Measurements from ENCODE around the gene PPHLN1. TPM values are rescaled to one million over a fixed set of nuclear protein-coding genes. Genes with fewer than 3 reads are reported as not detected.

The PPHLN1 gene
- total RNA-seq, 1 experiment from 2014 or later = 87.6 TPM

- TF ChIP-seq CTCF (IDR thresholded peaks at IDR 0.05; ENCODE audit: insufficient read depth in 1 of 2, low read depth in 1 of 2, low read length in 1 of 2, severe bottlenecking in 1 of 2, unreplicated experiment in 1 of 2) = no peak
- Mint-ChIP-seq H3K27me3 (ENCODE audit: insufficient read depth, unreplicated experiment) (peaks cover 7% of the 10 kb centered on the region), H3K4me1 (ENCODE audit: low read depth, unreplicated experiment) (peaks cover 7% of the 10 kb centered on the region), H3K36me3 (ENCODE audit: insufficient read depth, unreplicated experiment) (no peaks in the 10 kb centered on the region), H3K27ac (ENCODE audit: unreplicated experiment) (no peak overlapping the region), H3K4me3 (ENCODE audit: unreplicated experiment) (no peak overlapping the region), H3K9me3 (ENCODE audit: unreplicated experiment) (peaks cover 10% of the 10 kb centered on the region)
- CTCF ChIA-PET = no interaction called here
- intact Hi-C loops (cut with micrococcal nuclease; ENCODE audit: unreplicated experiment) = no loop called here
- no TSS peak for BruUV-seq (replicated peaks)
- no peak overlapping the region for H3K4me3 ChIP-seq (ENCODE audit: low read depth, low read length)
- POLR2A ChIA-PET = no interaction called here
- peaks cover 20% of the 10 kb centered on the region for H3K4me1 ChIP-seq
- H3K9me3 ChIP-seq = no peaks in the 10 kb centered on the region
- H3K27me3 ChIP-seq (replicated peaks; ENCODE audit: control insufficient read depth, insufficient read depth, low read length) = no peaks in the 10 kb centered on the region
- no peaks in the 10 kb centered on the region for H3K36me3 ChIP-seq (ENCODE audit: control insufficient read depth, insufficient read depth, low read length)
- no peak for DNase-seq
Measured at GRCh38 chr12:42278128-42278510, 47.8 kb upstream of the PPHLN1 start.

DNA sequence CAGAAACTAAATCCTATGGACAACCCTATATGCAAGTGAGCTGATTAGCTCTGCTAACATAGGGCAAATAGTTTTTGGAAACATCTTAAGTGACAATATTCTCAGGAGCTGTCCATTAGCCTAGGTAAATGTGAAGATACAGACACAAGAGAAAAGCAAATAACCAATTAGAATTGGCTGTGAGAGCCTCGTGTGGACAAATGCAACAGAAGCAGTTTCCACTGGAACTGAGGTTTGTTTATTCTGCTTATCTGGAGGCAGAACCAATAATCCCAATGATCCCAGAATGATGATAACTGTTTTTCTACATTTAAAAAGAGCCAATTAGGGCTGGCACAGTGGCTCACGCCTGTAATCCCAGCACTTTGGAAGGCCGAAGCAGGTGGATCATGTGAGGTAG, 44.7 kb upstream of the PPHLN1 start:
- POLR2A ChIA-PET = no interaction called here
- H3K9me3 ChIP-seq = no peaks in the 10 kb centered on the region
- peaks cover 20% of the 10 kb centered on the region for H3K4me1 ChIP-seq
- no peaks in the 10 kb centered on the region for H3K36me3 ChIP-seq (ENCODE audit: control insufficient read depth, insufficient read depth, low read length)
- intact Hi-C loops (cut with micrococcal nuclease; ENCODE audit: unreplicated experiment) = loop anchor here (5.0 kb wide), 1 partner anchor 154 kb away; no protein-coding TSS in a partner anchor
- Mint-ChIP-seq H3K36me3 (ENCODE audit: insufficient read depth, unreplicated experiment) (no peaks in the 10 kb centered on the region), H3K27me3 (ENCODE audit: insufficient read depth, unreplicated experiment) (peaks cover 5% of the 10 kb centered on the region), H3K9me3 (ENCODE audit: unreplicated experiment) (no peaks in the 10 kb centered on the region), H3K4me1 (ENCODE audit: low read depth, unreplicated experiment) (peaks cover 7% of the 10 kb centered on the region), H3K4me3 (ENCODE audit: unreplicated experiment) (no peak overlapping the region), H3K27ac (ENCODE audit: unreplicated experiment) (no peak overlapping the region)
- TF ChIP-seq CTCF (IDR thresholded peaks at IDR 0.05; ENCODE audit: insufficient read depth in 1 of 2, low read depth in 1 of 2, low read length in 1 of 2, severe bottlenecking in 1 of 2, unreplicated experiment in 1 of 2) = no peak
- peak in 1 of 2 experiments; percentile 42 for DNase-seq
- H3K4me3 ChIP-seq (ENCODE audit: low read depth, low read length) = no peak overlapping the region
- H3K27me3 ChIP-seq (replicated peaks; ENCODE audit: control insufficient read depth, insufficient read depth, low read length) = peaks cover 1% of the 10 kb centered on the region; the same call in 1 of the 2 replicates
- CTCF ChIA-PET = interaction anchor here (1.3 kb wide), 1 partner anchor 51 kb away, joined by 3 read pairs; no protein-coding TSS in a partner anchor
- no TSS peak for BruUV-seq (replicated peaks)

- Mint-ChIP-seq H3K4me1 (ENCODE audit: low read depth, unreplicated experiment) (peaks cover 7% of the 10 kb centered on the region), H3K27ac (ENCODE audit: unreplicated experiment) (no peak overlapping the region), H3K27me3 (ENCODE audit: insufficient read depth, unreplicated experiment) (peaks cover 5% of the 10 kb centered on the region), H3K4me3 (ENCODE audit: unreplicated experiment) (no peak overlapping the region), H3K9me3 (ENCODE audit: unreplicated experiment) (no peaks in the 10 kb centered on the region), H3K36me3 (ENCODE audit: insufficient read depth, unreplicated experiment) (no peaks in the 10 kb centered on the region)
- no peak for DNase-seq
- ChIA-PET CTCF (interaction anchor here (1.3 kb wide), 1 partner anchor 50 kb away, joined by 3 read pairs; no protein-coding TSS in a partner anchor), POLR2A (no interaction called here)
- Histone ChIP-seq H3K36me3 (ENCODE audit: control insufficient read depth, insufficient read depth, low read length) (no peaks in the 10 kb centered on the region), H3K27me3 (replicated peaks; ENCODE audit: control insufficient read depth, insufficient read depth, low read length) (peaks cover 1% of the 10 kb centered on the region; the same call in 1 of the 2 replicates), H3K9me3 (no peaks in the 10 kb centered on the region), H3K4me3 (ENCODE audit: low read depth, low read length) (no peak overlapping the region), H3K4me1 (peaks cover 20% of the 10 kb centered on the region)
- intact Hi-C loops (cut with micrococcal nuclease; ENCODE audit: unreplicated experiment) = loop anchor here (5.0 kb wide), 1 partner anchor 155 kb away; no protein-coding TSS in a partner anchor
- BruUV-seq (replicated peaks) = no TSS peak
- no peak for TF ChIP-seq CTCF (IDR thresholded peaks at IDR 0.05; ENCODE audit: insufficient read depth in 1 of 2, low read depth in 1 of 2, low read length in 1 of 2, severe bottlenecking in 1 of 2, unreplicated experiment in 1 of 2)
Measured at GRCh38 chr12:42281844-42282243, 44.1 kb upstream of the PPHLN1 start.
